NCI-H1105 (cell line): ENCODE data around the gene FMN2.

Experiments
- DNase-seq: peaks from one replicate; lab custom pipeline; 2025; lab: John Stamatoyannopoulos, UW

FMN2 gene

GRCh38 chr1:240492832-240493440 is 401.3 kb downstream of the FMN2 start:
- no peak for DNase-seq

DNA sequence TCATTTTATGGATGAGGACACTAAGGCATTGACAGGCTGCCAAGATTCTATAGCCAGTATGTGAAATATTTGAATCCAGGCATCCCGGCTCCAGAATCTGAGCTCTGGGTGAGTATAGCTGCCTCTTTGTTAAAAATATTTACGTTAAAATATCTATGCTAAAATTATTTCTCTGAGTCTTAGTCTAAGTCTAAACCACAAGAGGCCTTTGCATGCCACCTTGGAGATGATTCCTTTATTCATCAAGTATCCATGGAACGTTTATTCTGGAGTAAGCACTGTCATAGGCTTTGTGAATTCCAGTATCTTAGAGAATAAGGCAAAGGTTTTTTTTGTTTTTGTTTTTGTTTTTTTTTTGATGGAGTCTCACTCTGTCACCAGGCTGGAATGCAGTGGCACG is 403.9 kb downstream of the FMN2 start:
- DNase-seq, result no peak

- DNase-seq, result no peak
These were observed 404.7 kb downstream of the FMN2 start for GRCh38 chr1:240496356-240496755.

- DNase-seq, result no peak
These were observed 405.3 kb downstream of the FMN2 start for GRCh38 chr1:240496941-240497340.

DNA sequence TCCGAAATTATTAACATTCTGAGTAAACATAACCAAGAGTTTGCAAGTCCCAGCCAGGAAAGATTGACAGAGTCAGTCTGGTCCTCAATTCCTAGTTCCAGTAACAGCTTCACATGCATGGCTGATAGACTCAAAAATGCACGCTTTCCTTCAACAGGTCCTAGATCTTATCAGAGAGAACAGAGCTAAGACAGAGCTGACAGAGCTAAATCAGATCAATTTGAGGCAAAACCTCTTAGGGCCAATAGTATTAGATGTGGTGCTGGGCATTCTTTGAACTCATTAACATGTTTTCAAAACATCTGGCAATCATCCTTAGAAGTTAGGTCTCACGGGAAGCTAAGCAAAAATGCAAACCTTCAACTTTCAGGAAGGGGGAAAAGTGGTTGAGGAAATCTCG is 406.2 kb downstream of the FMN2 start:
- DNase-seq, result no peak

- DNase-seq, result no peak
These were observed 406.7 kb downstream of the FMN2 start for GRCh38 chr1:240498335-240498734.

DNA sequence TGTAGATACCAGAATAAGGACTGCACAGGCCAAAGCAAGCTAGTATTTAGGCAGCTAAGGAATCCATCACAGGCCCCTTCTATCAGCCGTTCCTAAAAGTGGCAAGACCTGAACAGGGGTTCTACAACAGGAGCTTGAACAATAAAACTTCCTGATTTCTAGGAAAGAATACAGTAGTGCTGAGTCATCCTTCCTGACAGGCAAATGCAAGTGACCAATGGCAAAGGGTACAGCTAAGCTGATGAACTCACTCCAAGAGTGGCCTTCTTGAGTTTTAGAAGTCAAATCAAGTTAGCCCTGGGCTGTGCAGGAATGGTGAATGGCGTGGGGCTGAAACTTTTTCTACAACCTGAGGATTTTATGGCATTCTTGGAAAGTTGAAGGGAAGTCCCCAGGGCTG is 407.3 kb downstream of the FMN2 start:
- DNase-seq, result no peak

- no peak for DNase-seq
These were observed 409.0 kb downstream of the FMN2 start for GRCh38 chr1:240500647-240501046.

GRCh38 chr1:240501115-240501514 is 409.4 kb downstream of the FMN2 start:
- DNase-seq, result no peak

DNA sequence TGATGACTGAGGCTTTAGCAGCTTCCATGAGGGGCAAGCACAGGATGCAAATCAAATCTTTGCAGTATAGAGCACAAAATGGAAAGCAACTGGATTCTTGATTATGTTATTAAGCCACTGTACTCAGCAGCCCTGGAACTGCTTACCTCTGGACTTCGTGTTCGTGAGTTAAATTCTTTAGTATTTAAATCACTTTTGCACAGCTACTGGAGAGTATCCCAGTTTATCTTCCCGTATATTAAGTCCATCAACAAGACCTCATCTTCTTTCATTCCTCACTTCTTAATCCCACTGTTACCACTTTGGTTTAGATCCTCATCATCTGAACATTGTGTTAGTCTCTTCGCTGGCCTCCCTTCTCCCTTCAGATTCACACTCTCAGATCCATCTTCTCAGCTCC is 411.4 kb downstream of the FMN2 start:
- DNase-seq, result no peak

DNA sequence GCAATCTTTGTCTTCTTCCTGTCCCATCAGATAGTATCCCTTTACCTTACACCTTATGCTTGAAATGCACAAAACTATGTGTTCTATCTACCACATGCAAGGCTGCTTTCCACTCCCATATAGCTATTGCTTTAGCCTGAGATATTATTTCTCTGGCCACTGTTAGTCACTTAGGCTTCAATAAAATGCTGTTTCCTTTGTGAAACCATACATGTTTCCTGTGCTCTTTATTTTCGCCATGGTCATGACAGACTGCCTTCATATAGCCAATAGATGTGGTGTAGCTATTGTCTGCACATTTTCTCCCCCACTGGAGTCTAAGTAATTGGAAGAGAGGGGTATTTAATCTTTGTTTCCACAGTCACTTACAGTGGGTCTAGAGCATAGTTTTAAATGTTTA is 411.9 kb downstream of the FMN2 start:
- no peak for DNase-seq

DNA sequence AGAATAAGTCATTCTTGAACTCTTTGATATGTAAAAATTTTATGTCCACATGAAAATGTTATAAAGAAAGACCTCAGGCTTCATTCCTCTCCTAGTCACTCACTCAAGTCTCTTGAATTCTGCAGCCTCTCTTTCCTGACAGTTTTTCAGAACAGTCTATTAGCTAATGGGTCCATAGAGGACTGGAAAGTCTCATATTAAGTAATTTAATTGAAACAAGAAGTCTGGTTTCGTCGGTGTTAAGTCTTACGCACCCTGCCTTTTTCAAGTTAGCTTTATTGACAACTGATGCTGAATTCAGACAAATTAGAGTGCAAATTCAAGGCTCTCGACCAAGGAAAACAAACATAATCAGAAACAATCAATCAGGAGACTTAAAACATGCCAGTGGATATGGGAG is 414.5 kb downstream of the FMN2 start:
- DNase-seq, result no peak

DNA sequence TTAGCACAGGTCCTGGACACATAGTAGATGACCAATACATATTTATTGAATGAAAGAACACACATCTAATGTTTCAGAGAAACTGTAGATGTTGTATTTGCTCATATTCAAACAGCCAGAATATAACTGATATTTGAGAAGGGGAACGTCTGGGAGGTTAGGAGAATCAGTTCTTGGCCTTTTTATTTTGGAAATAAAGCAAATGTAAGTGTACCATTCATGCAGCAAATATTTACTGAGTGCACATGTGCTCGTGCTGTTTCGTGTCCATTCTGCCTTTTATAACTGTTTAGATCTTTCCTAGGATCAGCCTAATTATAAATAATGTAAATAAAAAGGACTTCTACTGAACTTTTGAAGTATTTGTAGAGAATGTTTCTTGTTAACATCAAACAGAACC is 416.5 kb downstream of the FMN2 start:
- DNase-seq, result no peak

GRCh38 chr1:240508950-240509349 is 417.3 kb downstream of the FMN2 start:
- no peak for DNase-seq

- no peak for DNase-seq
These were observed 420.1 kb downstream of the FMN2 start for GRCh38 chr1:240511789-240512188.

DNA sequence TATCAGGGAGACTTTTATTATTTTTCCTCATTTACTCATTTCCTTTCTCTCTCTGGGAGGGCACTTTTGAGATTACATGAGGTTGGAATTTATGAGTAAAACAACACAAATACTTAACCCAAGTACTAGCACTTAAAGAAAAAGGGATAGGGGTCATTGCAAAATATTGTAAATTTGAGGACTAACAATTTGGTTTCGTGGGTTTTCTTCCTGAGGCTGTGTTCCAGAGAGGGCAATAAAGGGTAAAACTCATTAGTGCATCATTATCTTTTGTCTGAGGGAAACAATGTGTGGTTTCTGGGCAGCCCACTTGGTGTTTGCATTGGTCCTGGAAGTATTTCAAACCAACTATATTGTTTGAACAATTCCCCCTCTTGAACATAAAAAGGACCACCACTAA is 423.8 kb downstream of the FMN2 start:
- no peak for DNase-seq

GRCh38 chr1:240516069-240516468 is 424.4 kb downstream of the FMN2 start:
- DNase-seq, result no peak

DNA sequence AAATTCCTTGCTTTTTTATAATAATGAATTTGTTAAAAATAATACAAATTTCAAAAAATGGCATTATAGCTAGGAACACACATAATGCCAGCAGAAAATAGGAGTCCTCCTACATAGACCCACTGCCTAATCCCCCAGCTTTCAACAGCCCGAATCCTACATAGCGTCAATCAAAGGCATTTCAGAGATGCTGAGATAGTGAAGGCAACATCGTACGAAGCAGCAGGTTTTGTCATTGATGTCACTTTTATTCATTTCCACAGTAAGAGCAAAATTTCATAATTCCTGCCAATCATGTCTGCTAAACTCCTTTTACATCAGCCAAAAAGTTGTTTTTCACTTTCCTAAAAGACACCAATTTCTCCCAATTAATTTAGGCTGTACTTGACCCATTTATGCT is 426.2 kb downstream of the FMN2 start:
- no peak for DNase-seq

GRCh38 chr1:240522122-240522822 is 430.6 kb downstream of the FMN2 start:
- DNase-seq, result no peak

DNA sequence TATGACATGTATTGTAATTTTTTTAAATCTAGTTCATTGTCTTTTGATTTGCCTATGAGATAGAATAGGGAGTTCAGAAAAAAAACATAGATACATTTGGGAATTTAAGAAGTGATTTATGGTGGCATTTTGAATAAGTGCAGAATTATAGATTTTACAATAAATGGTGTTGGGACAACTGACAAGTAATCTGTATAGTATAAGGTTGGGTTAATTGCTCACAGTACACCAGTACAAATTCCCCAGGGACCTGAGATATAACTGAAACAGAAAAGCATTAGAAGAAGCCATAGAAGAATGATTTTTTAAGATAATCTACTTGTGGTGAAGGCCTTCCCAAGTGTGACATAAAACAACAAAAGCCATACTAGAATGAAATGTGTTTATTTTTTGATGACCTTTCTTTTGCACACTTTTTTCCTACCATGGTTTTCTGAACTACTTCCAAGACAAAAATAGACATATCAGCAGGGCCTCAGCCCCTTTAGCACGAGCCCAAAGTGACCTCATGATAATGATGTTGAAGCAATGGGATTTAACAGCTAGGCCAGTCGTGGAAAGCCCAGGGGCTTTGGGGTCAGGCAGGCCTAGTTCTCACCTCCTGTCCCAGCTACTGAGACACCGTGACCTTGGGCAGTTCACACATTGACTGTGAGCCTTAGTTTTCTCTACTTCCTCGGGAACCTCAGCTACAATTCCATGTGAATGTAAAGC is 432.8 kb downstream of the FMN2 start:
- DNase-seq, result no peak
